ENCODE measurements around the gene HADHB. TPM values are rescaled to one million over a fixed set of nuclear protein-coding genes. Genes with fewer than 3 reads are reported as not detected.

HADHB gene
- total RNA-seq, 1 experiment from 2014 or later = 65.5 TPM

DNA sequence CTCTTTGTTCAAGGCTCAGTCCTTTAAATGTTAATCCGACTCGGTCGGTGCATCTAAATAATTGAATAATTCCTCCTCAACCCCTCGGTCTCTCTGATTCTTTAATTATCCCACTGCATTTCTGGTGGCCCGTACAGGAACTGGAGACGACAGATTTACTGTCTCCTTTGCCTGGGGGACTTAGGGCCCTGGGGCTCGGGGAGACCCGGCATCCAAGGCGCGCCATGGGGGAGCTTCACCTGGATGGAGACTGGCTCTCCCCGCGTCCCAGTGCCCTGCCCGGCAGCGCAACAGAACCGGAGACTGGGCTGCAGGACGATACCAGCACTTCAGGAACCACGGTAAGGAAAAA is 53.5 kb downstream of the HADHB start:
- TF ChIP-seq RAD21 (IDR thresholded peaks at IDR 0.05; ENCODE audit: low read depth) (no peak), ZFX (IDR thresholded peaks at IDR 0.05) (no peak), FOSL1 (IDR thresholded peaks at IDR 0.05; ENCODE audit: low read depth) (no peak), ELF1 (IDR thresholded peaks at IDR 0.05; ENCODE audit: borderline replicate concordance, low read depth) (no peak), ATF3 (IDR thresholded peaks at IDR 0.05) (no peak), POLR2A (IDR thresholded peaks at IDR 0.05; ENCODE audit: borderline replicate concordance, extremely low read depth, insufficient read depth, insufficient read length) (no peak), REST (IDR thresholded peaks at IDR 0.05; ENCODE audit: low read depth) (no peak), SP1 (IDR thresholded peaks at IDR 0.05; ENCODE audit: low read depth) (no peak), POLR2AphosphoS5 (IDR thresholded peaks at IDR 0.05; ENCODE audit: low read depth, low read length) (no peak), CEBPB (IDR thresholded peaks at IDR 0.05; ENCODE audit: low read depth) (no peak), EZH2 (IDR thresholded peaks at IDR 0.05) (no peak), TCF7L2 (IDR thresholded peaks at IDR 0.05; ENCODE audit: borderline replicate concordance, extremely low read depth, insufficient read depth, insufficient read length) (no peak), EGR1 (IDR thresholded peaks at IDR 0.05; ENCODE audit: low read depth) (no peak), CBX3 (IDR thresholded peaks at IDR 0.05; ENCODE audit: low read depth) (no peak), SRF (IDR thresholded peaks at IDR 0.05; ENCODE audit: low read depth) (no peak), YY1 (IDR thresholded peaks at IDR 0.05; ENCODE audit: extremely low read depth, insufficient replicate concordance, low read depth, low read length) (no peak), CTCF (IDR thresholded peaks at IDR 0.05 in 2 of 3, conservative IDR thresholded peaks at IDR 0.05 in 1 of 3; ENCODE audit: borderline replicate concordance in 1 of 3, insufficient read depth in 1 of 3, low read depth in 2 of 3, low read length in 2 of 3) (no peak)
- TF ChIP-seq, protein P1, sequence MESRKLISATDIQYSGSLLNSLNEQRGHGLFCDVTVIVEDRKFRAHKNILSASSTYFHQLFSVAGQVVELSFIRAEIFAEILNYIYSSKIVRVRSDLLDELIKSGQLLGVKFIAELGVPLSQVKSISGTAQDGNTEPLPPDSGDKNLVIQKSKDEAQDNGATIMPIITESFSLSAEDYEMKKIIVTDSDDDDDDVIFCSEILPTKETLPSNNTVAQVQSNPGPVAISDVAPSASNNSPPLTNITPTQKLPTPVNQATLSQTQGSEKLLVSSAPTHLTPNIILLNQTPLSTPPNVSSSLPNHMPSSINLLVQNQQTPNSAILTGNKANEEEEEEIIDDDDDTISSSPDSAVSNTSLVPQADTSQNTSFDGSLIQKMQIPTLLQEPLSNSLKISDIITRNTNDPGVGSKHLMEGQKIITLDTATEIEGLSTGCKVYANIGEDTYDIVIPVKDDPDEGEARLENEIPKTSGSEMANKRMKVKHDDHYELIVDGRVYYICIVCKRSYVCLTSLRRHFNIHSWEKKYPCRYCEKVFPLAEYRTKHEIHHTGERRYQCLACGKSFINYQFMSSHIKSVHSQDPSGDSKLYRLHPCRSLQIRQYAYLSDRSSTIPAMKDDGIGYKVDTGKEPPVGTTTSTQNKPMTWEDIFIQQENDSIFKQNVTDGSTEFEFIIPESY (IDR thresholded peaks at IDR 0.05; ENCODE audit: extremely low read depth, insufficient replicate concordance, low read length) = no peak
- RAD21 ChIA-PET (ENCODE audit: low non-redundant PET in 1 of 2, low total read pairs in 2 of 2, uncharacterized antibody in 2 of 2, unreplicated experiment in 2 of 2) = no interaction called here
- H3K27me3 ChIP-seq (ENCODE audit: insufficient read depth, low read length) = no peaks in the 10 kb centered on the region
- H3K4me2 ChIP-seq (ENCODE audit: low read length) = no peak overlapping the region
- H3K9ac ChIP-seq (ENCODE audit: low read length) = no peak overlapping the region
- no TSS peak for BruUV-seq (replicated peaks)
- CTCF ChIA-PET = no interaction called here
- intact Hi-C loops (cut with micrococcal nuclease) = no loop called here
- H3K27ac ChIP-seq (ENCODE audit: low read depth, low read length) = no peak overlapping the region
- no peaks in the 10 kb centered on the region for H4K20me1 ChIP-seq (ENCODE audit: insufficient read depth)
- POLR2A ChIA-PET = no interaction called here
- H3K36me3 ChIP-seq (ENCODE audit: control insufficient read depth in 1 of 2, insufficient read depth in 2 of 2, low read length in 2 of 2) = no peaks in the 10 kb centered on the region
- no peak overlapping the region for H3K4me3 ChIP-seq (replicated peaks in 1 of 2; ENCODE audit: low read depth in 1 of 2, low read length in 2 of 2)
- ATAC-seq = no peak
- no peaks in the 10 kb centered on the region for H3K9me3 ChIP-seq (ENCODE audit: control insufficient read depth in 1 of 2, insufficient read depth in 1 of 2, low read depth in 1 of 2, low read length in 2 of 2)
- H2AFZ ChIP-seq (ENCODE audit: low read depth, low read length, poor library complexity, severe bottlenecking) = no peak overlapping the region
- peaks cover 5 to 15% of the 10 kb centered on the region in 2 experiments; a peak in 2 of 4 replicates for H3K4me1 ChIP-seq (ENCODE audit: control insufficient read depth in 1 of 2, insufficient read depth in 2 of 2, low read length in 2 of 2)
- no peaks in the 10 kb centered on the region for H3K79me2 ChIP-seq (ENCODE audit: insufficient read depth, low read length)
- H3K9me2 ChIP-seq (ENCODE audit: insufficient read depth) = no peaks in the 10 kb centered on the region
- DNase-seq (ENCODE audit: low read depth, low spot score) = no peak

All from HCT116 (cell line).